GM23338 (cell line): ENCODE measurements around the gene HACD2.

Experiments
- CREB1 ChIP-seq: fragments of 250-450 bp; sonication (Bioruptor Pico); IDR thresholded peaks from 2 replicates; pipeline ENCODE4 v1.5.0; 2020; ENCODE audit warnings: low read depth, mild to moderate bottlenecking, moderate library complexity
- CTCF ChIP-seq, 2 experiments: fragments of 200-600 bp in 1 of 2; sonication (generic) in 1 of 2; conservative IDR thresholded peaks; 2 replicates each; pipeline versions ENCODE4 v1.5.1 to v1.6.1; 2016 to 2017; ENCODE audit warnings: antibody characterized with exemption in 2 of 2, low read depth in 2 of 2, mild to moderate bottlenecking in 2 of 2, moderate library complexity in 1 of 2
- ETS1 ChIP-seq: IDR thresholded peaks from 2 replicates; pipeline ENCODE4 v1.6.1; 2016; ENCODE audit warnings: antibody characterized with exemption
- EZH2 ChIP-seq: fragments of 200-600 bp; sonication (generic); IDR thresholded peaks from one replicate; pipeline ENCODE4 v1.8.0; 2017; ENCODE audit warnings: antibody characterized with exemption, mild to moderate bottlenecking, low read depth; ENCODE audit not compliant: unreplicated experiment
- EZH2phosphoT487 ChIP-seq: fragments of 200-600 bp; sonication (generic); IDR thresholded peaks from one replicate; pipeline ENCODE4 v1.8.1; 2018; ENCODE audit warnings: antibody characterized with exemption; ENCODE audit not compliant: unreplicated experiment
- JUNB ChIP-seq: IDR thresholded peaks from one replicate; pipeline ENCODE4 v1.6.1; 2016; ENCODE audit warnings: antibody characterized with exemption; ENCODE audit not compliant: unreplicated experiment
- NANOG ChIP-seq: IDR thresholded peaks from 2 replicates; pipeline ENCODE4 v1.6.1; 2016; ENCODE audit warnings: antibody characterized with exemption, borderline replicate concordance
- POLR2AphosphoS5 ChIP-seq: IDR thresholded peaks from 2 replicates; pipeline ENCODE4 v1.6.1; 2016; ENCODE audit warnings: antibody characterized with exemption, low read depth
- REST ChIP-seq: IDR thresholded peaks from one replicate; pipeline ENCODE4 v1.6.1; 2018; ENCODE audit warnings: antibody characterized with exemption; ENCODE audit not compliant: unreplicated experiment
- STAT1 ChIP-seq: IDR thresholded peaks from one replicate; pipeline ENCODE4 v1.6.1; 2016; ENCODE audit warnings: antibody characterized with exemption; ENCODE audit not compliant: unreplicated experiment
- ZNF114 ChIP-seq: fragments of 250-450 bp; sonication (Bioruptor Pico); IDR thresholded peaks from 2 replicates; pipeline ENCODE4 v1.5.0; 2020; ENCODE audit warnings: mild to moderate bottlenecking, moderate library complexity
- ZNF331 ChIP-seq: fragments of 250-450 bp; sonication (Bioruptor Pico); IDR thresholded peaks from 2 replicates; pipeline ENCODE4 v1.5.0; 2020; ENCODE audit warnings: low read depth, mild to moderate bottlenecking, moderate library complexity
- ZNF462 ChIP-seq: fragments of 250-450 bp; sonication (Bioruptor Pico); IDR thresholded peaks from 2 replicates; pipeline ENCODE4 v1.5.0; 2020; ENCODE audit warnings: mild to moderate bottlenecking, moderate library complexity

- TF ChIP-seq NANOG (no peak), CTCF (conservative IDR thresholded peaks at IDR 0.05; ENCODE audit: low read depth in 2 of 2) (no peak), EZH2 (no peak), EZH2phosphoT487 (no peak), POLR2AphosphoS5 (no peak), STAT1 (no peak), CREB1 (CRISPR knock-in tag) (no peak), REST (no peak), ZNF331 (CRISPR knock-in tag) (no peak), JUNB (no peak), ETS1 (no peak), ZNF462 (no peak), ZNF114 (CRISPR knock-in tag) (no peak)
These were observed 8.5 kb upstream of the HACD2 start for GRCh38 chr3:123593381-123593780.
